COLO829 (cell line): Measurements from ENCODE around the gene GGT7.
"Not testable (repeated sequence)": the region's sequence is repeated elsewhere in the genome, so short reads cannot be mapped to it uniquely, and the experiment has no call there.

ENCODE experiments used
- DNase-seq: peaks from one replicate; pipeline ENCODE4 v3.0.0; 2012; ENCODE audit warnings: low spot score

GGT7 gene, protein sequence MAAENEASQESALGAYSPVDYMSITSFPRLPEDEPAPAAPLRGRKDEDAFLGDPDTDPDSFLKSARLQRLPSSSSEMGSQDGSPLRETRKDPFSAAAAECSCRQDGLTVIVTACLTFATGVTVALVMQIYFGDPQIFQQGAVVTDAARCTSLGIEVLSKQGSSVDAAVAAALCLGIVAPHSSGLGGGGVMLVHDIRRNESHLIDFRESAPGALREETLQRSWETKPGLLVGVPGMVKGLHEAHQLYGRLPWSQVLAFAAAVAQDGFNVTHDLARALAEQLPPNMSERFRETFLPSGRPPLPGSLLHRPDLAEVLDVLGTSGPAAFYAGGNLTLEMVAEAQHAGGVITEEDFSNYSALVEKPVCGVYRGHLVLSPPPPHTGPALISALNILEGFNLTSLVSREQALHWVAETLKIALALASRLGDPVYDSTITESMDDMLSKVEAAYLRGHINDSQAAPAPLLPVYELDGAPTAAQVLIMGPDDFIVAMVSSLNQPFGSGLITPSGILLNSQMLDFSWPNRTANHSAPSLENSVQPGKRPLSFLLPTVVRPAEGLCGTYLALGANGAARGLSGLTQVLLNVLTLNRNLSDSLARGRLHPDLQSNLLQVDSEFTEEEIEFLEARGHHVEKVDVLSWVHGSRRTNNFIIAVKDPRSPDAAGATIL

DNA sequence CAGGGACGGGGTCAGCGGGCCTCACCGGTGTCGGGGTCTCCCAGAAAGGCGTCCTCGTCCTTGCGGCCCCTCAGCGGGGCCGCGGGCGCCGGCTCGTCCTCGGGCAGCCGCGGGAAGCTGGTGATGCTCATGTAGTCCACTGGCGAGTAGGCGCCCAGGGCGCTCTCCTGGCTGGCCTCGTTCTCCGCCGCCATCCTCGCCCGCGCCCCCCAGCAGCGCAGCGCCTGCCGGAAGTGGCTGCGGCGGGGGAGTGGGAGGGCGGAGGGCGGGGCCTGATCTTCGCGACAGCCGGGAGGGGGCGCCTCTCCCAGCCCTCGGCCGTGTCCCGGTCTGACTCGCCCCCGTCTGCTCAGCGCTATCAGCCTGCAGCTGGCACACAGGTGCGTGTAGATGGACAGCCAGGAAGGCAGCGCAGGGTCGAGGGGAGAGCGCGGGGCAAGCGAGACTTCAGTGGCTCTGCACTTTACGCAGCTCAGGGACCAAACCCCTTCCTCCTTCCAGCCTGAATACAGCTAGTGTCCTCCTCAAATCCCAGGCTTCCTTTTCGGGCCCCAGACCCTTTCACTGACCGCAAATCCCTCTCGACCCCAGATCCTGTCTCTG is at the start of gene GGT7:
TSS of gene GGT7 (minus strand) at position 235 of the 603 bp plus-strand sequence. CDS start at position 194, 41 bp downstream.
- peak; percentile 63 for DNase-seq

DNA sequence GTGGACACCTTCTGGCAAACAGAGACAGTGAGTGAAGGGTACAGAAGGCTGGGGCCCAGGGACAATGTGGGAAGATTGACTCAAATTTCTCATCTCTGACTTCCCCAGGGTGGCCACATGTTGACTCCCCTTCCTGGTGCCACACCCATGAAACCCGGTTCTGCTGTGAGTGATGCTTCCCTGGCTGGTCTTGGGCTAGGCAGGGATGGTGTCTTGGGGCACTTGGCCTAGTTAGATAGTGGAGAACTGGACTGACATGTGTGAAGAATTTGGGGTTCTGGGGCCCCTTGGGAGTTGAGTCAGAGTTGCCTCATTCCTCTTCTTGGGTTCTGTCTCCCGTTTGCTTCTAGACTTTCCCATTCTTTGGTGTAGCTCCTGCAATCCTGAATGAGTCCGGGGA is 48.8 kb upstream of the GGT7 start:
- no peak for DNase-seq

DNA sequence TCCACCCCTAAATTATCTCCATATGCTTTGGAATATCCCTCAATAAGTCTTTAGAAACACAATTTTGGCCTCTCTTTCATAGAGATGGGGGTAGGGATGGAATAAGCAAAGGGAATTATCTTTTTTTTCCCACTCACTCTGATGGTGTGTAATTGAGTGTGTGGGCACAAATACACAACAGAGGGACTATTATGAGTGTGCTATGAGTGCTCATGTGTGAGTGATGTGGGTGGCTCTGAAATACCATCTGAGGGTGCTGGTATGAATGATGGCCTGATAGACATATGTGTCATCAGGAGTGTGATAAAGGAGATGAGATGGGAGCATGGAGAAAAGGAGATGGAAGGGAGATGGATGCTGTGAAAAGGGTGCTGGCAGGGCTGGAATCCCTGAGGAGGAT is 47.4 kb upstream of the GGT7 start:
- DNase-seq: peak; percentile 54

DNA sequence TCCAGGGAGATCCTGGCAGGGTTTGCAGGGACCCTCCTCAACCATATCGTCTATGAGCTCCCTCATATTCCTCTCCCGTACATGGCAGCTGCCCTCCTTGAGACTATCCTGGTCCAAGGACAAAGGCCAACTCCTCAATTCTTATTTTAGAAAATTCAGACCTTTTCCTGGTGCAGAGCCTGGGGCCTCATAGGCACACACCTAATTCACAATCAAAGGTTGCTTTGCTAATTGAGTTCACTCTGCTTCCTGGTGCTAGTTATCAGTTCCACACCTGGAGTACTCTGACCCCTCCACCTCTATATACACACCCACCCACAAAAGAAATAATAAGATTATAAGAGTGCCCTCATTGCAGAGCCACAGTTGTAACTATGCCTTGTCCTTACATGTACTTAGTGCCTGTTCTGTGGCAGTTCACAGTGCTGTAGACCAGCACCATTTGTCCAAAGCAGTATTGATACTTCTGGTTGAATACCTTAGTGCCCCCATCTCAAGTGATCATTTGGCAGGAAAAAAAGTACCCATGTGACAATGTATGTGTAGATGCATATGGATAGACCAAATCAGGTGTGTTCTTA is 44.2 kb upstream of the GGT7 start:
- DNase-seq: no peak

DNA sequence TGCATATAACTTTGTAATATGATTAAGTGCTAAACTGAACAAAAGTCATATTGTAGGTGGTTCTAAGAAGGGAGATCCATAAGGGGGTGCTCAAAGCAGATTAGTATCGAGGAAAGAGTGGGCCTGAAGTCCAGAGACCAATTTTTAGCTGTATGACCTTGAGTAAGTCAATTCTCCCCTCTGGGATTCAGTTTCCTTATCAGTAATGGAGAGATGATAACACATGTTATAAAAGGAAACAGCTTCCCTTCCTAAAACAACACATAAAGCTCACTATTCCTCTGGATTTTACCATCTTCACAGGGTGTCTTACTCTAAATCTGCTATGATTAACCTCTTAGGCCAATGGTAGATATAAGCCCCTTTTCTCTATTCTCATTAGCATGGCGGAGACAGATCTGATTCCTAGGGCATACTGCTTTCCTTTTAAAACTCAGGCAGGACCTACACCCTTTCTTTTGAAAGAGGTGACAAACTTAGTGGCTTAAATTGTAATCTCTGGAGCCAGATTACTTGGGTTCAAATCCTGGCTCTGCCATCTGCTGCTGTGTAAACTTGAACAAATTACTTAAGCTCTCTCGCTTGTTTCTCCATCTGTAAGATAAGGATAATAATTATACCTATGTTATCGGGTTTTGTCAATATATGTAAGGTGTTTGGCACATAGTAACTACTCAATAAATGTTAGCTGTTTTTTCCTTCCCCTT is 43.2 kb upstream of the GGT7 start:
- DNase-seq: no peak

DNA sequence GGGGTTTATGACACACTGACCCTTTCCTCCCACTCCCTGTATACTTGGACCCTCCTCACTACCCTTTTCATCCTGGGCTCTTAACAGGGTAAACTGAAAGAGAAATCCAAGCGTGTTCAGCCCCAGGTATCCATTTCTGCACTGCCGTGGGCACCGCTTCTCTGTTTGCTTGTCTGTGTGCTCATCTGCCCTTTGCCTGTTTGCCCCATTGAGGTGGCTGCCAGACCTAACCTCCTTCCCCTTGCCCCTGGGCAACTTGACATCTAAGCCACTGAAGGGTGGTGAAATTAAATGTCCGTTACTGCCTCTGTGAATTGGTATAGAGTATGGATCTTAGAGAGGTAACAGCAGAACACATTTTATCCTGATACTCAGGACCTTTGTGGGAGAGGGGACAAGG is 42.5 kb upstream of the GGT7 start:
- no peak for DNase-seq

DNA sequence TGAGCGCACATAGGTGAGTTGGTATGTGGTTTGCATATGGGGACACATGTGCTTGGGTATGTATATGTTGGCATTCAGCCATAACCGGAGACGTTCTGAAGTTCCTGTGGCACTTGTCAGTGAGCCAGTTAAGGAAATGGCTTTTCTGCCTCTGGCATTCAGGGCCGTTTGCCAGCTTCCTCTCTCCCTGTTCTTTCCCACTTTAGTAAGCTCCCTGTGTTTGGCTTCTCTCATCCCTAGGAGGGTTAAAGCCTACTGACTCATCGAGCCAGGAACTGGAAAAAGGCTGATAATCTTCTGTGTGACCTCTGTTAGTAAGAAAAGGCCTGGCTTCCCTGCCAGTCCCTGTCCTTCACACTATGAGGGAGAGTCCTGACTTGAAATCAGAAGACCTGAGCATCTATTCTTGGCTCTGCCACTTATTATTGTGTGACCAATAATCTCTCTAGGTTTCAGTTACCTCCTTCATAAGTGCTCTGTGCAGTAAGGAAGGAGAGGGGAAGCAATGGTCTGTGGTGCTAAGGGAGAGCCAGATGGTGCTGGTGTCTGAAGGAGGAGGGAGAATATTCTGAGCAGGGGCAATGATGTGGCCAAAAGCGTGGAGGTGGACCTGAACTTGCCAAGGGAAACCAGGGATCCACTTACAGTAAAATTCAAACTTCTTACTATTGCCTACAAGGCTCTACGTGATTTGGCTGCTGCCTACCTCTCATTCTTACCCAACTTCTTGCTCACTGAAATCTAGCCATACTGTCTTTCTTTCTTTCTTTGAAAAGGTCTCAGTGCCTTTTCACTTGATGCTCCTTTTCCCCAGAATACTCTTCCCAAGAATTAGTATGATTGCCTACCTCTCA is 35.2 kb upstream of the GGT7 start:
- DNase-seq: peak; percentile 97

DNA sequence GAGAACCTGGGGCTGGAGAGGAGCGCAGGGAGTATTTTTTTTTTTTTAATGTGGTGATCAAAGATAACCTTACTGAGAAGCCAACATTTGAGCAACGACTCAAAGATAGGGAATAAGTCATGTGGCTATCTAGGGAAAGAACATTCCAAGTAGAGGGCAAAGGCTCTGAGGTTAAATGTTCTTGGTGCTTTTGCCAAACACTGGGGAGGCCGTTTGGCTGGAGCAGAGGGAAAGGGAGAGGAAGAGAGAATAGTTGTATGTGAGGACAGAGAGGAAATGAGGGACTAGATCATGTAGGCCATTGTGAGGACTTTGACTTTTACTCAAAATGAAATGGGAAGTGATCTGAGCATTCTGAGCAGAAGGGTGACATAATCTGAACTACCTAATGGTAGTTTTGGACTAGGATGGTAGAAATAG is 31.6 kb upstream of the GGT7 start:
- DNase-seq: no peak

DNA sequence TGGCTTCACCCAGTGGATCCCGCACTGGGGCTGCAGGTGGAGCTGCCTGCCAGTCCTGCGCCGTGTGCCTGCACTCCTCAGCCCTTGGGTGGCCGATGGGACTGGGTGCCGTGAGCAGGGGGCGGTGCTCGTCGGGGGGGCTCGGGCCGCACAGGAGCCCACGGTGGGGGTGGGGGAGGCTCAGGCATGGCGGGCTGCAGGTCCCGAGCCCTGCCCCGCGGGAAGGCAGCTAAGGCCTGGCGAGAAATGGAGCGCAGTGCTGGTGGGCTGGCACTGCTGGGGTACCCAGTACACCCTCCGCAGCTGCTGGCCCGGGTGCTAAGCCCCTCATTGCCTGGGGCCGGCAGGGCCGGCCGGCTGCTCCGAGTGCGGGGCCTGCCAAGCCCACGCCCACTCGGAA is 26.1 kb upstream of the GGT7 start:
- DNase-seq: not testable (repeated sequence)

DNA sequence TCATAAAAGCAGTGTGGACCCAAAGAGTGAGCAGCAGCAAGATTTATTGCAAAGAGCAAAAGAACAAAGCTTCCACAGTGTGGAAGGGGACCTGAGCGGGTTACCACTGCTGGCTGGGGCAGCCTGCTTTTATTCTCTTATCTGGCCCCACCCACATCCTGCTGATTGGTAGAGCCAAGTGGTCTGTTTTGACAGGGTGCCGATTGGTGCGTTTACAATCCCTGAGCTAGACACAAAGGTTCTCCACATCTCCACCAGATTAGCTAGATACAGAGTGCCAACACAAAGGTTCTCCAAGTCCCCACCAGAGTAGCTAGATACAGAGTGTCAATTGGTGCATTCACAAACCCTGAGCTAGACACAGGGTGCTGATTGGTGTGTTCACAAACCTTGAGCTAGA is 25.5 kb upstream of the GGT7 start:
- not testable (repeated sequence) for DNase-seq

DNA sequence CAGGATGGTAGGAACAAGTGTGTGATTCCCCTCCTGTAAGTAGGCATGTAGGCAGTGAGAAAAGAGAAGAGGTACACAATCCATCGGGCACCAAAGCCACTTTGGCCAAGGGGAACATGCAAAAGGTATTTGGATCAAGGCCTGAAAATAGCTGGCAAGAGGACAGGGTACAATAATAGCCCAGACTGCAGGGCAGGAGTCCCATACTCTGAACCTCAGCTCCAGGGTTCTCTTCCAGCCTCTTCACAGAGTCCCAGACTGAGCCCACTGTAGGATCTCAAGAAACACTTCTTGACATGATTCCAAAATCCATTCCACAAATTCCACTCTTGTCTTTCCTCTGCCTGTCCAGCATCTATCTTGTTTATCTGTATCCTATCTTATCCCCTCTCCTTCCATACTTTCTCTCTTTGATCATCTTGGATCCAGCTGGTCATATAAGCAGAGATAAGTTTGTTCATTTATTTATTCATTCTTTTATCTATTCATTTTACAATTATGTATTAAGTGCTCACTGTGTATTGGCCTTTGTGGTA is 23.5 kb upstream of the GGT7 start:
- DNase-seq: no peak

DNA sequence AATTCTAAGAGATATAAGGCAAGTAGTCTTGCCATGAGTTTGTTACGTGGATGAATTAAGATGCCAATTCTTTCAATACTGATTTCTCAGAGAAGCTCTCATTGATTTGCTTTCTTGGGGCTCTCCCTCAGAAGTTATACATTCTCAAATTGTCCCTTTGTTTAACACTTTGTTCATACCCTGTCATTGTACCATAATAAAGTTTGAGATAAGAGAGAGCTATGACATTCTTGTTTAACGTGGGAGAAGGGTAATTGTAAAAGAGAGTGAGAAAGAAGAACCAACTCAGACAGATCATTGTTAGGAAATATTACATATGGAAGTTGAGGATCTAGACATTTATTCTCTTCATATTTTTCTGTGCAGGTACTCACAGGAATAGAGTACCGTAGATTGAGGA is 22.8 kb upstream of the GGT7 start:
- DNase-seq: no peak

DNA sequence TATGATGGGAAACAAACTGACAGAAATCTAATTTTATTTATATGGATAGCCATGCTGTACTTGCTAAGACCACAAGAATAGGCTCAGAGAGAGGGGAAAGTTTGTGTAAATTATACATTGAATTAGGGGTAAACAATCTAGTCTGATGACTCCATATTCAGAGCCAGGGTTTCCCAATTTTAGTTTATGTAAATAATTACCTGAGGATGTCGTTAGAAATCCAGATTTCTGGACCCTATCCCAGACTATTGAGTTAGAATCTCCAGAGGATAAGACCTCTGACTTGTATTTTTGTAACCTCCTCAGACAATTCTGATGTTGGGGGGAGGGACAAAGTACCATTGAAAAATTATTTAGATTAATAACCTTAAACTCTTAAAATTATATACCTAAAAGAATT is 22.1 kb upstream of the GGT7 start:
- DNase-seq: no peak

DNA sequence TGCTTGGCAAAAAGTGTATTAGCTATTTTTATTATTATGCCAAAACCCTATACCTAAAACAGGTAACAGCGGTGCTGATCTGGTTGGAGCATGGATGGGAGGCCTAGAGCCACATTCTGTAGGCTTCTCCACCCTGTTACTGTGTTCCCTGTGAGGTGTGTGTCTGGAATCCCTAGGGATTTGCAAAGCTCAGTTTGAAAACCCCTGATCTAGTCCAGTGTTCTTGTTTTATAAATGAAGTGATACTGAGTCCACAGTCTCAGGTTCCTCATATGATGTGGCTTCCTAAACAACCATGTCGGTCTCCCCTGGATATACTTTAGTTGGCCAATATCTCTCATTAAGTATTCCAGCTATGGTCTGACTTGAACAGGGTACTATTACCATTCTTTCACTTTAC is 20.0 kb upstream of the GGT7 start:
- no peak for DNase-seq

DNA sequence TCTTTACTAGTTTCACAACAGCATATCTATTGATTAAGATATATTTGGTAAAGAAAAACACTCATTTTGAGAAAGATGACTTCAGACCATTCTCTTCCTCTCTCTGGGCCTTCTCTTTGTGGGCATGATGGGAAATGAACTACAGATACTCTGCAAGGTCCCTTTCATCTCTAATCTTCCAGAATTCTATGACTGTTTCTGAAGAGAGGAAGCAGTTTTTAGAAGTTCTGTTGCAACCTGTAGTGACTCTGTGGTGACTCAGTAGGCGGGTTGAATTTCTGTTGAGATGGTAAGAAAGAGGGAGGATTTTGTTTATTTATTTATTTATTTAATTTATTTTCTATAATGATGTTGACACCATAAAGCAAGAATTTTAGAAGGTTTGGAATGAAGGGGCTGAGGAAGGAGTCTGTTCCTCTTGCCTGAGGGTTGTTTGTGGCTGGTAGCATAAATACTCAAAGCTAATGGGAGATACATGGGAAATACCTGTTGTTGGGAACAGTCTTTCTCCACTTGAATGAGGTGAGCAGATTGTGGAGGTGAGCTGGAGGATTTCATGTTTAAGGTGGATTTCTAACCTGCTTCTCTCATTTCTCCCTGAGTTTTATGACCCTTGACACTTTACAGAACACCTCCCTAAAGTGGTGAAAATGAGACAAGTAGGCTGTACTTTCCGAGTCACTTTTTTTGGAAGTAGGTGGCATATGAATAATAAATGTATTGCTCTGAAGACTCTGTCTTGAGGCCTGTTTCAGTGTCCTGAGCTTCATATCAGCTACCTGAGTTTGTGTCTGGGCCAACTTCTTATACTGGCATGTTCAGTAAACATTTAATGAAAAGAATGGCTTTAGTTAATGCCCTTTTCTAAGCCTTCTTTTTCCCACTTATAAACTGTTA is 18.8 kb upstream of the GGT7 start:
- DNase-seq: no peak

DNA sequence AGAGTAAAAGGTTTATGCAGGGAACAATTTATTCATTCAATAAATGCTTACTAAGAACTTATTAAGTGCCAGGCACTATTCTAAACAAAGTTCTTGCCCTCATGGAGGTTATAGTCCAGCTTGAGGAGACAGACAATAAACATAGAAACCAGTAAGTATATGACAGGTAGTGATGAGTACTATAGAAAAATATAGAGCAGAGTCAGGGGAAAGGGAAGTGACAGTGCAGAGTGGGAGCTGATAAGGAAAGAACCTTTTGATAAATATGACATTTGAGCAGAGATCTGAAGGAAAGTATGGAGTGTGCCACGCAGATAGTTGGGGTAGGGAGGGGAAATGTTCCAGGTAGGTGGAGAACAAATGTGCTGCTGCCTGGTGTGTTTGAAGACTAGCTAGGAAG is 15.8 kb upstream of the GGT7 start:
- DNase-seq: no peak

DNA sequence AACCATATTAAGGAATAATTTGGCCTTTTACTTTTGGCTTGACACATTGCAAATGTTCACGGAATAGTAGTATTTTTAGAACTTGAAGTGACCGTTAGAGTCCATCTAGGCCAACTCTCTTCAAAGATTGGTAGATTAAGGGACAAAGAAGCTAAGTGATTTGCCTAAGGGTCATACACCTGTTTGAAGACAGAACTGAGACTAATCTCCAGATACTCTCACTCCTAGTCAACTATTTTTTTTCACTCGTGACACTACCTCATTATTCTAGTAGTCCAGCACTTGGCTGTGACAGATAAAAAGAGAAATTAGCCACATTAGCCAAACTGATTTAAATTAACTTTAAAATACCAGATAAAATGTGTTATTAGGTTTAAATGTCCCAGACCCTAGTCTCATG is 14.4 kb upstream of the GGT7 start:
- no peak for DNase-seq

DNA sequence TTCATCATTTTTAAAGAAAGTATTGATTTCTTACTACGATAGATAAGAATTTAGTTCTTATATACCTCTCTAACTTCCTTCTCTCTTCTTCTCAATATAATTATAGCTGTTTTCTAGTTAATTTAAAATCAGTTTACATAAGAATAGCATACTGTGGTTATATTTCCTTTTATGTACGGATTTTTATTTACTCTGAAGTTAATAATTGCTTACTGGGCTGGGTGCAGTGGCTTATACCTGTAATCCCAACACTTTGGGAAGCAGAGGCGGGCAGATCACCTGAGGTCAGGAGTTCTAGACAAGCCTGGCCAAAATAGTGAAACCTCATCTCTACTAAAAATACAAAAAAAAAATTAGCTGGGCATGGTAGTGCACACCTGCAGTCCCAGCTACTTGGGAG is 13.5 kb upstream of the GGT7 start:
- no peak for DNase-seq

DNA sequence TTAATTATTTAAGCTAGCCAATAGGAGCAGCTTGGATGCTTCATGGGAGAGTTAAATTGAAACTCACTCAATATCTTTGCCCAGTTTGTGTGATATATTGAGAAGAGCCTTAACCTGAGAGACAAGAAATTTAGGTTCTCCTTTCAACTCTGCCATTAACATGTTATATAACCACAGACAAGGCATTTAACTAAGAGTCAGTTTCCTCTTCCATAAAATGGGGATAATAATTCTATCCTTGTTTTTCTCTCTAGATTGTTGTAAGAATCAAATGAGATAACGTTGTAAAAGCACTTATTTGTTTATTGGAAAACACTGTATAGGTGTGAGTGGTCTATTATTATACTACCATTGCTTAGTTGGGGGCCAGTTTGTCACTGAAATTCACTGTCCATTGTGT is 11.6 kb upstream of the GGT7 start:
- no peak for DNase-seq

DNA sequence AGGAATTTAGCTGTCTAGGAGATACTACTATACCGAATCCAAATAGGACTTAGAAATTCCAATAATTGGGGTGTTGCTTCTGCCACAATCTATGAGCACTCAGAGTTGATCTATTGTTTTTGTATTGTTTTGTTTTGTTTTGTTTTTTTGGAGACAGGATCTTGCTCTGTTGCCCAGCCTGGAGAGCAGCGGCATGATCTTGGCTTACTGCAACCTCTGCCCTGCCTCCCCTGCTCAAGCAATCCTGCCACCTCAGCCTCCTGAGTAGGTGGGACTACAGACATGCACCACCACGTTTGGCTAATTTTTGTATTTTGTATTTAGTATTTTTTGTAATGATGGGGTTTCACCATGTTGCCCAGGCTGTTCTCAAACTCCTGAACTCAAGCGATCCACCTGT is 11.2 kb upstream of the GGT7 start:
- no peak for DNase-seq
